Motor neuron (in vitro differentiated cells): ENCODE data around the gene PARD6B. TPM values are rescaled to one million over a fixed set of nuclear protein-coding genes. Genes with fewer than 3 reads are reported as not detected.
A peak's percentile ranks its signal among the peaks of the same experiment; 100 is the strongest.

Source experiments
- ATAC-seq, 8 experiments: fragments of 200-7000 bp; cut with Tn5 transposase; replicated peaks in 6 of 8; 2 replicates each; pipeline ENCODE4 v1.8.0; 2021; ENCODE audit warnings: mild to moderate bottlenecking in 8 of 8, moderate library complexity in 8 of 8
- H3K27ac ChIP-seq, 2 donors: fragments of 250-450 bp; sonication (Bioruptor Pico); 2 replicates each; pipeline ENCODE4 v1.9.0; 2021; ENCODE audit warnings: antibody characterized with exemption in 2 of 2, mild to moderate bottlenecking in 2 of 2, moderate library complexity in 1 of 2
- H3K4me1 ChIP-seq, 2 donors: fragments of 250-450 bp; sonication (Bioruptor Pico); replicated peaks in 1 of 2; 2 replicates each; pipeline ENCODE4 v1.6.1; 2021; ENCODE audit warnings: antibody characterized with exemption in 2 of 2, mild to moderate bottlenecking in 2 of 2, moderate library complexity in 1 of 2
- H3K4me3 ChIP-seq, 5 donors: fragments of 250-450 bp; sonication (Bioruptor Pico); 2 replicates each; pipeline ENCODE4 v1.9.0; 2021; ENCODE audit warnings: antibody characterized with exemption in 5 of 5, mild to moderate bottlenecking in 5 of 5, moderate library complexity in 4 of 5
- WGBS, 10 experiments: fragments of 450-650 bp; shearing (Covaris generic); methylation state at CpG; one replicate each; pipeline ENCODE4 v1.0.0; 2022; 5-methylcytosine and 5-hydroxymethylcytosine counted together
- in situ Hi-C, 9 experiments: fragments of 400-800 bp; cut with MboI; loops; one replicate each; pipeline ENCODE4 v1.15.0; 2021; ENCODE audit warnings: low sequenced_read_pairs in 9 of 9, low pct_unique_long_range_greater_than_20kb in 2 of 9; ENCODE audit not compliant: unreplicated experiment in 9 of 9
- total RNA-seq, 8 experiments: library from RNA; unstranded; fragments of 300-600 nt; gene quantifications; 2 replicates each; pipeline versions ENCODE4 v1.2.3 to v1.2.4, GENCODE V29; 2022

Gene PARD6B
- total RNA-seq, 8 experiments from 2014 or later = 1.5 to 12.7 (median 6.6) TPM

DNA sequence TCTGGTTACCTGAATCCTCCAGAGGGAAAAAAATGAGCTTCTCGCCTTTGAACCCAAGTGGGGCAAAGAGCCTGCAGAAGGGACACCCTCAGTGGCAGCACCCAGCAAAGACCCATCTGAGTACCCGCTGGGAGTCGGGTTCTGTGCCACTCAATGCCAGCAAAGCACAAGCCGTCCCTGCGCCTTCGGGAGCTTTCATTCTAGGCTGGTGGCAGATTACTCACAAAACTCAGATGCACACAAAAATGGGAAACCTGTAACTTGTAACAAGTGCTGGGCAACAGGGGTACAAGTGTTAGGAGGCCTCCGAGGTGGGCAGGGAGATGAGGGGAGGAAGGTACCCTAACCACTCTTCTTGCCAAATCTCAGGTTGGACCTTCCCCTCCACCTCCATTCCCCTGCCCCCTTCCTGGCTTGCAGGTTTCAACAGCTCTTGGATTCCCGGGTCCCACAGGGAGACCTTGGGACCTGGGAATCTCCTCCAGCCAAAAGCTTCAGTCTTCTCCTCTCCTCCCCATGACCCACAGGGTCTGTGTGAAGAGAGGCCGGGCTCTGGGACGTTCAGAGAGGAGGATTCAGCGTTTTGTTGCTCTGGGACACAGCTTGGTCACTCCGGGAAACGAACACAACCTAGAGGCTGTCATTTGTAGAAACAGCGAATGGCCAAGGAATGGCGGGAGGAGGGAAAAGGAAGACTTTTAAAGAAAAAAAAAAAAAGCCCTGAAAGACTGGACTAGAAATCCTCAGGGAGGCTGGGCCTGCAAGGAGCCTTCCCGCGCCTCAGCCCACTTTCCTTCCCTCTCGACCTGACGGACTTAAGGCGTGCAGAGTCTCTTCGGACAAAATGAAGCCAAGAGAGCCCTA lies 1.2 kb upstream of the PARD6B start:
- WGBS, 10 experiments = 0 to 81% (median 38%) methylated on average over 1 to 12 of the region's 21 CpGs; no CpG with 5 or more reads in 1 of the 10 experiments
- Histone ChIP-seq H3K4me3 (peak overlapping the region; percentile 45 to 83 (median 52)), H3K27ac (peak overlapping the region; percentile 48 to 51), H3K4me1 (peaks cover 13 to 25% of the 10 kb centered on the region in 2 donors)
- in situ Hi-C loops = no loop called here
- ATAC-seq = peak in 3 of 8 experiments; percentile 2 to 6 (median 2)

DNA sequence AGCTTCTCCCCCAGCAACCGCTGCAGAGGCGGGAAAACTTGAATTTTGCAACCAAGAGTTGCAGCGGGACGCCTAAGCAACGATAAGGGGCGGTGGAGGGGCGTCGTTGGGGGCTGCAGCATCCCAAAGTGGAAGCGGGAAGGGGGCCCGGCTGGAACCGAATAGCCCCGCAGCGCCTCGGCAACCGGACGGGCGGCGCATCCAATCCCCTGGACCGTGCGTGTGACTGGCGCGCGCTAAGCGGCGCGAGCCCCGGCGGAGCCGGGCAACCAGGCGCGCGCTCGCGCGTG lies 670 bp upstream of the PARD6B start:
- H3K27ac ChIP-seq = peak overlapping the region; percentile 48 to 51
- ATAC-seq = peak in 1 of 8 experiments; percentile 21
- WGBS, 10 experiments = no CpG with 5 or more reads among the region's 35 CpGs

GRCh38 chr20:50731930-50732690 lies 730 bp downstream of the PARD6B start:
- WGBS, 10 experiments = 0 to 100% (median 30%) methylated on average over 1 to 7 of the region's 29 CpGs; no CpG with 5 or more reads in 2 of the 10 experiments
- in situ Hi-C loops = no loop called here
- Histone ChIP-seq H3K4me3 (peak overlapping the region; percentile 56 to 83 (median 64)), H3K27ac (peak overlapping the region; percentile 73 to 81), H3K4me1 (peaks cover 12 to 23% of the 10 kb centered on the region in 2 donors)
- no peak for ATAC-seq

More for the DNA sequence above, 670 bp upstream of the PARD6B start:
- in situ Hi-C loops = no loop called here
- Histone ChIP-seq H3K4me1 (peaks cover 12 to 25% of the 10 kb centered on the region in 2 donors), H3K4me3 (peak overlapping the region; percentile 45 to 83 (median 52))

DNA sequence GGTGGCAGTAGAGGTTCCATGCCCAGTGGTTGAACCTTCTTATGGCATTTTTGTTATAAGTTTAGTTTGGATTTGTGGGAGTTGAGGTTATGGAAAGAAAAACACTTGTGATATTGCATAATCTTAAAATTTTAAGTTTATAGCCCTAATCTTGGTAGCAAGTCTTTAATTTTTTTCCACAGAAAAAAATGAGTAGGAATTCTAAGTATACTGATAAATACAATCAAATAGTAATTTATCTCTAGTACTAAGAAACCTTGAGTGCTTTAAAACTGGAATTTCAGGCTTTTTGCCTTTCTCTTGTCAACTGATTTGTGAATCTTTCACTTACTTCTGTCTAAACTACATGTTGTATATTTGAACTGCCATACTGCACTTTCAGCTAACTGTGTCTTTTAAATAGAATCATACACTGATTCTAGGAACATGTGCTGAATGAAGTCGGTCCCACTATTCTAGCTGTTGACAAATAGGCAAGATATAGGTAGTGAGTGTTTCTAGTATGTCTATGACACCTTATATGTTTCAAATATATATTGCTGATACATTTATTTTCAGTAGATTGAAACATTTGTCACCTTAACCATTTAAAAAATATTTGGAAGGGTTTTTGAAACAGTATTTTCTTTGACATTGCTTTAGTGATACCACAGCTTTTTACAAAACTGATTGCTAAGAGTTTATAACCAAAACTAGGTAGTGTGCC lies 2.4 kb downstream of the PARD6B start:
- no peak overlapping the region for H3K27ac ChIP-seq

GRCh38 chr20:50734730-50735679 lies 3.6 kb downstream of the PARD6B start:
- H3K4me1 ChIP-seq = peaks cover 9 to 13% of the 10 kb centered on the region in 2 donors
- in situ Hi-C loops = no loop called here
- H3K27ac ChIP-seq = no peak overlapping the region
- no peak for ATAC-seq
- no peak overlapping the region for H3K4me3 ChIP-seq
- 87 to 100% (median 92%) methylated on average over 1 to 9 of the region's 9 CpGs for WGBS, 10 experiments

More for the DNA sequence above, 2.4 kb downstream of the PARD6B start:
- ATAC-seq = no peak
- 20 to 100% (median 67%) methylated on average over 1 of the region's 1 CpG; no CpG with 5 or more reads in 3 of the 10 experiments for WGBS, 10 experiments
- in situ Hi-C loops = no loop called here
- Histone ChIP-seq H3K4me1 (peaks cover 12 to 15% of the 10 kb centered on the region in 2 donors), H3K4me3 (no peak overlapping the region)

DNA sequence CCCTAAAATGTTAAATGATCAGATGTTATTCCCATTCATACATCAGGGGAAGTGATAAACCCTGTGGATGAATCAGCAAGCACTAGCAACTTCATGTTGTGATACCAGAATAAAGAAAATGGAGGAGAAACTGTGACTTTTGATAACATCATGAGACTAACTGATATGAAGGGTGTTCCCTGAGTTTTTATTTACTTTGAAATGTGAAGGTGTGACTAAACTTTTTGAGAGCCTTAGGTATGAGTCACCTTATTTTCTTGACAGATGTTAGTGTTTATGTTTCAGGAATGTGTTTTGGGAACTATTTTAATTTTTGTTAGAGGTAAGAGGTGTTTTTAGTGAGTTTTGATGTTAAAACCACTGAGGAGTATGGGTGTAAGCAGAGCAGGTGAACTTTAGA lies 4.4 kb downstream of the PARD6B start:
- in situ Hi-C loops = no loop called here
- no peak for ATAC-seq
- Histone ChIP-seq H3K4me1 (peaks cover 6 to 10% of the 10 kb centered on the region in 2 donors), H3K27ac (no peak overlapping the region), H3K4me3 (no peak overlapping the region)

DNA sequence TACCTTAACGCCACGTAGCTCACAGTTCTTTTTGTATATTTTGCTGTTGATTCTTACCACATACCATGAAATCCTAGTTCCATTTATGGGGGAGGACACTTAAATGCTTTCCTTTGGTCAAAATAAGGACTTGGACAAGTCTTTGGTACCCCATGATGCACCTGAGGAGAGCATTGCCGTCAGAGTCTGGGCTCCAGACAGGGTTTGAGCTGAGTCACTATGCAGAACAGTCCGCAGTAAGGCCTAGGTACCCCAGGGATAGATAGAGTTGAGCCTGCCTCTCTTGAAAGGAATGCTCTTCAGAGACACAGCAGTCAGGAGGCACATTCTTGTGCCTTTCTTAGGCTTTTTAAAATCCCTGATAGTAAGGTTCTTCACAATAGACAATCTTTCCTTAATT lies 6.0 kb downstream of the PARD6B start:
- 65 to 93% (median 80%) methylated on average over 1 to 4 of the region's 4 CpGs; no CpG with 5 or more reads in 2 of the 10 experiments for WGBS, 10 experiments
- no peak overlapping the region for H3K4me3 ChIP-seq
- in situ Hi-C loops = no loop called here
- H3K27ac ChIP-seq = no peak overlapping the region
- peak in 1 of 8 experiments; percentile 19 for ATAC-seq
- H3K4me1 ChIP-seq = peaks cover 6 to 10% of the 10 kb centered on the region in 2 donors

DNA sequence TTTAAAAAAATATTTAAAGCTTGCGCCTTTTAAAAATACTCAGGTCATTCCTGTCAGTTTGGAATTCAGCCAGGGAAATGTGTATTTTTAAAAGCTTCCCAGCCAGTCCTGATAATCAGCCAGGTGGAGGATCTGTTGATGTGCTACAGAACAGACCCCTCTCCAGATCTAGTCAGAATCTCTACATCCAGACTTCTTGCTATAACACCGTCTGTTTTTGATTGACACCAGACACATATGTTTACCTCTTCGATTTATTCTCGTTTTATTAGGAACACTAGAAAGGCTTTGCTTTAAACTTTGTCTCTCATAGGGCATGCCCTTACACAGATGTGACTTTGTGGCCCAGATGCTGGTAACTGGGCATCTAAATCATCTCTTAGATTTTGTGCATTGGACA lies 11.7 kb downstream of the PARD6B start:
- WGBS, 10 experiments = 71 to 100% (median 93%) methylated on average over 1 to 4 of the region's 4 CpGs; no CpG with 5 or more reads in 2 of the 10 experiments
- Histone ChIP-seq H3K4me1 (peaks cover 7 to 10% of the 10 kb centered on the region in 2 donors), H3K4me3 (no peak overlapping the region), H3K27ac (no peak overlapping the region)
- in situ Hi-C loops = no loop called here
- ATAC-seq = no peak

DNA sequence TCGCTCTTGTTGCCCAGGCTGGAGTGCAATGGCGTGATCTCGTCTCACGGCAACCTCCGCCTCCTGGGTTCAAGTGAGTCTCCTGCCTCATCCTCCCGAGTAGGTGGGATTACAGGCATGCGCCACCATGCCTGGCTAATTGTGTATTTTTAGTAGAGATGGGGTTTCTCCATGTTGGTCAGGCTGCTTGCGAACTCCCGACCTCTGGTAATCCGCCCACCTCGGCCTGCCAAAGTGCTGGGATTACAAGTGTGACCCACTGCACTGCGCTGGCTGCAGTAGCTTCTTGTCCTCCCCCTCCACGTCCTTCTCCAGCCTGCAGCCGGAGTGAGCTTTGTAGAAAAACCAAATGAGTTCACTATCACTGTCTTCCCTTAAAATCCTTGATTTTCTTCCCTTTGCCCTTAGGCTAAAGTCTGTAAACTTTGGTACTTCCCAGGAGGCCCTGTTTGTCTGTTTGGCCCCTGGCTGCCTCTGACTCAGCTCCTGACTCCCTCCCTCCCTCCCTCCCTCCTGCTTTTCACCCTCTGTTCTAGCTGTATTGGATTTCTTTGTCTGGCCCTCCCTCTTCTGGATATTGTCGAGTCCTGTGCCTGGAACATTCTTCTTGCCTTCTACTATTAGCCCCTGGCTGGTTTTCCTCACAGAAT lies 12.9 kb downstream of the PARD6B start:
- in situ Hi-C loops = no loop called here
- ATAC-seq = peak; percentile 87 to 96 (median 94)
- 20 to 91% (median 73%) methylated on average over 1 to 12 of the region's 15 CpGs; no CpG with 5 or more reads in 2 of the 10 experiments for WGBS, 10 experiments
- Histone ChIP-seq H3K4me1 (peaks cover 7 to 10% of the 10 kb centered on the region in 2 donors), H3K27ac (peak overlapping the region; percentile 32 to 34), H3K4me3 (no peak overlapping the region)

- peaks cover 7 to 10% of the 10 kb centered on the region in 2 donors for H3K4me1 ChIP-seq
- ATAC-seq = no peak
- no peak overlapping the region for H3K27ac ChIP-seq
- no peak overlapping the region for H3K4me3 ChIP-seq
- 47 to 91% (median 79%) methylated on average over 1 to 2 of the region's 2 CpGs; no CpG with 5 or more reads in 1 of the 10 experiments for WGBS, 10 experiments
- in situ Hi-C loops = no loop called here
These were observed 14.3 kb downstream of the PARD6B start for GRCh38 chr20:50745634-50746137.

DNA sequence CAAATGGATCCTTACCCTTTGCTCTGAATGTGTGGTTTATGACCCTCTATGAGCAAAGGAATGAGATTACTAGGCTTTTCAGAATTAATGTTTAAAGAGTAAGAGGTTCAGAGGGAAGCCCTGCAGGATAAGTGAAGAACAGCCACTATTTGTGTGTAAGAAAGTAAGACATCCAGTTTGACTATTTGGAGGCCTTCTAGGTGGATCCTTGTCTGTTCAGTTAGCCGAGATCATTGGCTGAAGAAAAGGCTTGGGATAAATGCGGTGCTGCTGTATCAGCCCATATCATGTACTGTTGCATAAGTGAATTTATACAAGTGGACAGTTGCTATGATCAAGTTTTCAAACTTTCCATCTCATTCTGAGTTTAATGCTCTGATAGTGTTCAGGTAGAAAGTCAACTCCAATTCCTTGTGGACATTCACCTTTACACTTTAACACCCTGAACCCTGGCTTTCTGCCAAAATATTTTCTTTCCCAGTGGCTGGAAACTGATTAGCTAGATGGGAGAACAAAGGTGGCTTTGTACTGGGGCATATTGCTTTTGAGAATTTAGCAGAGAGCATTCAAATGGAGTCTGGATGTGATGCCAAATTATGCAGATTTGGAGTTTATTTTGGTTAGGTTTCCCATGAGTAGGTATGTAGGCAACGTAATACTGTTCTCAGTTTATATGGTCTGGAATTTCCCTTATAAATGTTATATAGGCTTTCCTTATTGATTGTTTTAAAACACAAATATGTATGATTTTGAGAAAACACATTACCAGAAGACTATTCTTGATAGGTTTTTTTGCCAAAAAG lies 15.0 kb downstream of the PARD6B start:
- WGBS, 10 experiments = 40 to 90% (median 77%) methylated on average over 1 to 3 of the region's 3 CpGs; no CpG with 5 or more reads in 2 of the 10 experiments
- no peak for ATAC-seq
- Histone ChIP-seq H3K4me1 (peaks cover 7 to 10% of the 10 kb centered on the region in 2 donors), H3K27ac (no peak overlapping the region), H3K4me3 (no peak overlapping the region)
- in situ Hi-C loops = no loop called here
